WTC11 (cell line): ENCODE results near the gene S100P. TPM values are rescaled to one million over a fixed set of nuclear protein-coding genes. Genes with fewer than 3 reads are reported as not detected.
A peak's percentile ranks its signal among the peaks of the same experiment; 100 is the strongest.

Experiments used
- ATAC-seq: fragments of 200-7000 bp; cut with Tn5 transposase; 2 replicates; pipeline ENCODE4 v1.10.0; 2021; ENCODE audit warnings: mild to moderate bottlenecking, moderate library complexity
- CTCF ChIA-PET: fragments of 300-600 bp; sonication (Branson Sonifier 250); formaldehyde crosslinking; loops from one replicate; lab custom pipeline; 2021; ENCODE audit warnings: antibody characterized with exemption; lab: Charles Lee
- POLR2A ChIA-PET: fragments of 350-600 bp; sonication (Branson Sonifier 250); formaldehyde crosslinking; loops from one replicate; lab custom pipeline; 2021; ENCODE audit warnings: antibody characterized with exemption; lab: Charles Lee
- DNase-seq: peaks from one replicate; pipeline ENCODE4 v3.0.0; 2021; ENCODE audit warnings: low spot score
- H3K27ac Mint-ChIP-seq: 2 replicates; pipeline ENCODE4 v1.8.0; 2021; ENCODE audit warnings: mixed read lengths
- H3K27me3 Mint-ChIP-seq: 2 replicates; pipeline ENCODE4 v1.8.0; 2021; ENCODE audit warnings: low read depth, mild to moderate bottlenecking, moderate library complexity, mixed read lengths
- H3K36me3 Mint-ChIP-seq: 2 replicates; pipeline ENCODE4 v1.8.0; 2021; ENCODE audit warnings: mixed read lengths
- H3K4me1 Mint-ChIP-seq: 2 replicates; pipeline ENCODE4 v1.8.0; 2022; ENCODE audit warnings: mixed read lengths
- H3K4me3 Mint-ChIP-seq: 2 replicates; pipeline ENCODE4 v1.8.0; 2021; ENCODE audit warnings: mild to moderate bottlenecking, moderate library complexity, mixed read lengths
- H3K9me3 Mint-ChIP-seq: 2 replicates; pipeline ENCODE4 v1.8.0; 2021; ENCODE audit warnings: mixed read lengths
- ARID4B ChIP-seq: sonication (generic); formaldehyde crosslinking; IDR thresholded peaks from 2 replicates; pipeline ENCODE4 v1.8.0; 2023; ENCODE audit warnings: missing genetic modification reagents, mild to moderate bottlenecking, borderline replicate concordance
- E2F1 ChIP-seq: sonication (generic); formaldehyde crosslinking; IDR thresholded peaks from 2 replicates; pipeline ENCODE4 v1.8.0; 2022; ENCODE audit warnings: mild to moderate bottlenecking, missing genetic modification reagents
- FOXK1 ChIP-seq: sonication (generic); formaldehyde crosslinking; IDR thresholded peaks from 2 replicates; pipeline ENCODE4 v1.8.0; 2022; ENCODE audit warnings: mild to moderate bottlenecking, moderate library complexity, missing genetic modification reagents
- FOXP1 ChIP-seq: sonication (generic); formaldehyde crosslinking; IDR thresholded peaks from 2 replicates; pipeline ENCODE4 v1.8.0; 2022; ENCODE audit warnings: missing genetic modification reagents, mild to moderate bottlenecking, moderate library complexity, borderline replicate concordance
- MAX ChIP-seq: sonication (generic); formaldehyde crosslinking; IDR thresholded peaks from 2 replicates; pipeline ENCODE4 v1.8.0; 2022; ENCODE audit warnings: mild to moderate bottlenecking, missing genetic modification reagents
- MLX ChIP-seq: sonication (generic); formaldehyde crosslinking; IDR thresholded peaks from 2 replicates; pipeline ENCODE4 v1.8.1; 2023; ENCODE audit warnings: mild to moderate bottlenecking, missing genetic modification reagents, moderate library complexity
- MXD4 ChIP-seq: fragments of 250-450 bp; sonication (Bioruptor Pico); IDR thresholded peaks from 2 replicates; pipeline ENCODE4 v1.8.0; 2021; ENCODE audit warnings: mild to moderate bottlenecking, moderate library complexity, borderline replicate concordance
- NFE2L1 ChIP-seq: sonication (generic); formaldehyde crosslinking; IDR thresholded peaks from 2 replicates; pipeline ENCODE4 v1.8.1; 2023; ENCODE audit warnings: missing genetic modification reagents
- RELA ChIP-seq: sonication (generic); formaldehyde crosslinking; IDR thresholded peaks from 2 replicates; pipeline ENCODE4 v1.8.1; 2022; ENCODE audit warnings: missing genetic modification reagents, mild to moderate bottlenecking, borderline replicate concordance
- TP53 ChIP-seq: sonication (generic); formaldehyde crosslinking; IDR thresholded peaks from 2 replicates; pipeline ENCODE4 v1.8.1; 2023; ENCODE audit warnings: mild to moderate bottlenecking, missing genetic modification reagents
- USF2 ChIP-seq: sonication (generic); formaldehyde crosslinking; IDR thresholded peaks from 2 replicates; pipeline ENCODE4 v1.8.1; 2023; ENCODE audit warnings: mild to moderate bottlenecking, missing genetic modification reagents, moderate library complexity
- ZNF219 ChIP-seq: sonication (generic); formaldehyde crosslinking; IDR thresholded peaks from 2 replicates; pipeline ENCODE4 v1.8.0; 2023; ENCODE audit warnings: missing genetic modification reagents, mild to moderate bottlenecking, borderline replicate concordance
- ZNF281 ChIP-seq: sonication (generic); formaldehyde crosslinking; IDR thresholded peaks from 2 replicates; pipeline ENCODE4 v1.8.0; 2023; ENCODE audit warnings: mild to moderate bottlenecking, missing genetic modification reagents
- ZNF317 ChIP-seq: sonication (generic); formaldehyde crosslinking; IDR thresholded peaks from 2 replicates; pipeline ENCODE4 v1.8.1; 2023; ENCODE audit warnings: low read depth, mild to moderate bottlenecking, moderate library complexity, missing genetic modification reagents, borderline replicate concordance
- total RNA-seq: library from RNA; stranded (reverse); gene quantifications from 3 replicates; pipeline ENCODE4 v1.2.3, GENCODE V29; 2021
- TF ChIP-seq, protein P1 (sequence below): fragments of 250-450 bp; sonication (Bioruptor Pico); IDR thresholded peaks from 2 replicates; pipeline ENCODE4 v1.9.0; 2021; ENCODE audit warnings: mild to moderate bottlenecking
- TF ChIP-seq, protein P2 (sequence below): sonication (generic); formaldehyde crosslinking; IDR thresholded peaks from 2 replicates; pipeline ENCODE4 v1.8.0; 2022; ENCODE audit warnings: mild to moderate bottlenecking, missing genetic modification reagents
- TF ChIP-seq, protein P3 (sequence below): sonication (generic); formaldehyde crosslinking; IDR thresholded peaks from 2 replicates; pipeline ENCODE4 v1.8.1; 2022; ENCODE audit warnings: low read depth, missing genetic modification reagents, borderline replicate concordance

Gene S100P
- total RNA-seq, 1 experiment from 2014 or later, result not detected

DNA sequence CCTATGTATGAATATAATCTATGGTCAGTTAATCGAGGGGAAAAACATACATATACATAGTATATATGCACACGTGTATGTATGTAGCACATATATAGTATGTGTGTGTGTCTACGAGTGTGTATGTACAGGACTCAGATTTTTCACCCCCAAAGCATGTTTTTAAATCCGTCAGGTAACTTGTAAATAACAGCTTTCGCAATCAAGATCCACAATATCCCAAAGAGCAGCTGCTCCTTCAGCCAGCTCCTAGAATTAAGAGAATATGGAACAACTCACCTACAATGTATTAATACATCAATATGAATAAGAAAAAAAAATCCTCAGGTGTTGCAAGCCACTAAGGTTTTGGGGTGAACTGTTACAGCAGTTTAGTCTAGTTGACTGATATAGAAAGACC, 12.5 kb downstream of the S100P start:
- Mint-ChIP-seq H3K4me1 (peaks cover 27% of the 10 kb centered on the region), H3K36me3 (peaks cover 49% of the 10 kb centered on the region), H3K27ac (no peak overlapping the region), H3K9me3 (peaks cover 29% of the 10 kb centered on the region), H3K4me3 (no peak overlapping the region), H3K27me3 (peaks cover 8% of the 10 kb centered on the region)
- no peak for TF ChIP-seq ZNF281 (CRISPR knock-in tag)
- TF ChIP-seq E2F1 (CRISPR knock-in tag), result no peak
- no peak for TF ChIP-seq ZNF219 (CRISPR knock-in tag)
- no peak for DNase-seq
- CTCF ChIA-PET, result interaction anchor here (0.8 to 1.9 kb wide), 2 partner anchors 16 to 349 kb away, joined by 7 to 9 read pairs; no protein-coding TSS in a partner anchor
- POLR2A ChIA-PET, result no interaction called here
- no peak for ATAC-seq

- POLR2A ChIA-PET, result no interaction called here
- peaks cover 29% of the 10 kb centered on the region for H3K36me3 Mint-ChIP-seq
- CTCF ChIA-PET, result interaction anchor here (0.6 to 1.7 kb wide), 14 partner anchors 8 to 265 kb away, joined by 3 to 13 read pairs (median 3); a partner anchor contains a TSS
- peak within 1 kb of the TSS; percentile 98 for H3K4me3 Mint-ChIP-seq
- ATAC-seq (peak; percentile 82), DNase-seq (peak; percentile 98)
- H3K4me1 Mint-ChIP-seq, result peaks cover 27% of the 10 kb centered on the region
- H3K9me3 Mint-ChIP-seq, result peaks cover 14% of the 10 kb centered on the region
- peaks cover 29% of the 10 kb centered on the region for H3K27me3 Mint-ChIP-seq
- H3K27ac Mint-ChIP-seq, result peak within 1 kb of the TSS; percentile 98
- TF ChIP-seq USF2 (CRISPR knock-in tag) (peak; percentile 56; the same call in 1 of the 2 replicates), MLX (CRISPR knock-in tag) (no peak), MAX (CRISPR knock-in tag) (peak; percentile 81), ARID4B (CRISPR knock-in tag) (peak; percentile 50; the same call in 1 of the 2 replicates), MXD4 (CRISPR knock-in tag) (no peak), ZNF317 (no peak), NFE2L1 (CRISPR knock-in tag) (0 out of 2 replicates have a peak, but pooled peaks have one; percentile 17), FOXK1 (peak; percentile 75), FOXP1 (CRISPR knock-in tag) (peak; percentile 64; the same call in 1 of the 2 replicates), TP53 (CRISPR knock-in tag) (no peak), RELA (CRISPR knock-in tag) (peak; percentile 73; the same call in 1 of the 2 replicates)
- TF ChIP-seq, protein P1, sequence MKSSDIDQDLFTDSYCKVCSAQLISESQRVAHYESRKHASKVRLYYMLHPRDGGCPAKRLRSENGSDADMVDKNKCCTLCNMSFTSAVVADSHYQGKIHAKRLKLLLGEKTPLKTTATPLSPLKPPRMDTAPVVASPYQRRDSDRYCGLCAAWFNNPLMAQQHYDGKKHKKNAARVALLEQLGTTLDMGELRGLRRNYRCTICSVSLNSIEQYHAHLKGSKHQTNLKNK, result no peak
- TF ChIP-seq, protein P2, sequence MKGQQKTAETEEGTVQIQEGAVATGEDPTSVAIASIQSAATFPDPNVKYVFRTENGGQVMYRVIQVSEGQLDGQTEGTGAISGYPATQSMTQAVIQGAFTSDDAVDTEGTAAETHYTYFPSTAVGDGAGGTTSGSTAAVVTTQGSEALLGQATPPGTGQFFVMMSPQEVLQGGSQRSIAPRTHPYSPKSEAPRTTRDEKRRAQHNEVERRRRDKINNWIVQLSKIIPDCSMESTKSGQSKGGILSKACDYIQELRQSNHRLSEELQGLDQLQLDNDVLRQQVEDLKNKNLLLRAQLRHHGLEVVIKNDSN, result peak; percentile 53
- TF ChIP-seq, protein P3, sequence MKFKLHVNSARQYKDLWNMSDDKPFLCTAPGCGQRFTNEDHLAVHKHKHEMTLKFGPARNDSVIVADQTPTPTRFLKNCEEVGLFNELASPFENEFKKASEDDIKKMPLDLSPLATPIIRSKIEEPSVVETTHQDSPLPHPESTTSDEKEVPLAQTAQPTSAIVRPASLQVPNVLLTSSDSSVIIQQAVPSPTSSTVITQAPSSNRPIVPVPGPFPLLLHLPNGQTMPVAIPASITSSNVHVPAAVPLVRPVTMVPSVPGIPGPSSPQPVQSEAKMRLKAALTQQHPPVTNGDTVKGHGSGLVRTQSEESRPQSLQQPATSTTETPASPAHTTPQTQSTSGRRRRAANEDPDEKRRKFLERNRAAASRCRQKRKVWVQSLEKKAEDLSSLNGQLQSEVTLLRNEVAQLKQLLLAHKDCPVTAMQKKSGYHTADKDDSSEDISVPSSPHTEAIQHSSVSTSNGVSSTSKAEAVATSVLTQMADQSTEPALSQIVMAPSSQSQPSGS (CRISPR knock-in tag), result no peak
Observed at GRCh38 chr4:6709230-6710114, 15.8 kb downstream of the S100P start, which contains the start of gene MRFAP1L1. MRFAP1L1 (minus strand) TSS chr4:6709865; CDS start chr4:6709629, 236 bp downstream.
